Measurements from ENCODE around the gene BCS1L. TPM values are rescaled to one million over a fixed set of nuclear protein-coding genes. Genes with fewer than 3 reads are reported as not detected.

BCS1L gene
- total and polyA plus RNA-seq, 11 donors: 27.3 to 54.7 (median 43.7) TPM

DNA sequence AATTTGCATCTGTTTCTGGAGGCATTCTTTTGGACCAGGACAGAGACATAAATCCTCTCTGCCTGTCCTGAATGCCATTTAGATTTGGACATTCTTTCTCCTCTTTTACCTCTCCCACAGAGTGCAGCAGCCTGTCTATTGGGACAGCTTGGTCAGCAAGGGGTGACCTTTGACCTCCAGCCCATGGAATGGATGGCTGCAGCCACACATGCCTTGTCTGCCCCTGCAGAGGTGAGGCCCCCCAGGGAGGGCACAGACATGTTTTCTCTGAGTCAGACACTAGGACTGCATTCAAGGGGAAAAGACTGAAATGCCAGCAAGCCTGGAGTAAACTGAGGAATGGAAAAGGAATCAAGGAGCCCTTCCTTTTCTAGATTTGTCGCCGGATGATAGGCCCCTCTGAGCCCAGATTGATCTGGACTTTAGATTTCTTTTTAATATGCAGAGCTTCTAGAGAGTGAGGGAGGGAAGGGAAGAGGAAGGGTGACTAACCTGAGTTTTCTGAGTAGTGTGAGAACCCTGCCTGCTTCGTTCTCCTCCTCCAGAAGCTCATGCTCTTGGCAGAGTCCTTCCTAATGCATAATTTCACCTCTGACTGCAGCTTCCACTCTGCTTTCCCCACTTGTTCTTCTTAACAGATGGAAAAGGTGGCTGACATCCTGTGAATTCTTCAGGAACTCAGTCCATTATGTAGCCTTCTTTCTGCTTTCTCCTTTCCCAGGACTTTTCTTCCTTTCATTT, 35.1 kb downstream of the BCS1L start:
- H3K36me3 ChIP-seq: peaks cover 0 to 86% (median 59%) of the 10 kb centered on the region in 9 donors
- WGBS, 4 donors: 88 to 93% (median 91%) methylated on average over 3 of the region's 3 CpGs
- TF ChIP-seq POLR2A (IDR thresholded peaks at IDR 0.05): no peak
- TF ChIP-seq CTCF (IDR thresholded peaks at IDR 0.05): no peak

GRCh38 chr2:218698885-218699284, 39.4 kb downstream of the BCS1L start:
- TF ChIP-seq POLR2A (IDR thresholded peaks at IDR 0.05) (no peak), CTCF (IDR thresholded peaks at IDR 0.05) (no peak)
- WGBS, 4 donors: 89 to 98% (median 95%) methylated on average over 6 to 8 of the region's 8 CpGs
- no peak overlapping the region for H3K27ac ChIP-seq
- no peaks in the 10 kb centered on the region for H3K4me1 ChIP-seq
- no peaks in the 10 kb centered on the region for H3K27me3 ChIP-seq
- intact Hi-C loops (cut with DNase I): no loop called here
- no peak for DNase-seq
- no peak overlapping the region for H3K4me3 ChIP-seq
- H3K36me3 ChIP-seq: peaks cover 0 to 61% (median 29%) of the 10 kb centered on the region in 9 donors
- H3K9me3 ChIP-seq: no peaks in the 10 kb centered on the region
- peak in 2 of 4 donors; percentile 13 to 29 for ATAC-seq

More for the DNA sequence above, 35.1 kb downstream of the BCS1L start:
- Histone ChIP-seq H3K4me1 (peaks cover 0 to 8% (median 0%) of the 10 kb centered on the region in 12 donors), H3K9me3 (no peaks in the 10 kb centered on the region), H3K27ac (no peak overlapping the region), H3K27me3 (no peaks in the 10 kb centered on the region), H3K4me3 (no peak overlapping the region)
- DNase-seq (no peak), ATAC-seq (no peak)
- intact Hi-C loops (cut with DNase I): no loop called here

GRCh38 chr2:218701806-218702205, 42.3 kb downstream of the BCS1L start:
- Histone ChIP-seq H3K4me1 (no peaks in the 10 kb centered on the region), H3K27ac (no peak overlapping the region), H3K4me3 (no peak overlapping the region), H3K36me3 (peaks cover 0 to 44% (median 21%) of the 10 kb centered on the region in 9 donors), H3K9me3 (no peaks in the 10 kb centered on the region), H3K27me3 (no peaks in the 10 kb centered on the region)
- TF ChIP-seq CTCF (IDR thresholded peaks at IDR 0.05) (no peak), POLR2A (IDR thresholded peaks at IDR 0.05) (no peak)
- 71 to 90% (median 83%) methylated on average over 2 of the region's 2 CpGs for WGBS, 4 donors
- ATAC-seq (peak in 2 of 4 donors; percentile 11 to 32), DNase-seq (no peak)
- intact Hi-C loops (cut with DNase I): no loop called here

GRCh38 chr2:218703341-218703740, 43.9 kb downstream of the BCS1L start:
- no peak for DNase-seq

More at GRCh38 chr2:218703341-218703740, 43.9 kb downstream of the BCS1L start:
- ATAC-seq: no peak
- peaks cover 0 to 29% (median 13%) of the 10 kb centered on the region in 9 donors for H3K36me3 ChIP-seq
- no peaks in the 10 kb centered on the region for H3K27me3 ChIP-seq
- TF ChIP-seq POLR2A (IDR thresholded peaks at IDR 0.05) (no peak), CTCF (IDR thresholded peaks at IDR 0.05) (no peak)
- no peak overlapping the region for H3K27ac ChIP-seq
- H3K9me3 ChIP-seq: no peaks in the 10 kb centered on the region
- no peak overlapping the region for H3K4me3 ChIP-seq
- intact Hi-C loops (cut with DNase I): no loop called here
- no peaks in the 10 kb centered on the region for H3K4me1 ChIP-seq
- 70 to 81% (median 75%) methylated on average over 4 of the region's 4 CpGs for WGBS, 4 donors

All from heart left ventricle (tissue), 16 donors.